Fibroblast of lung (primary cell): ENCODE results near the gene ARL4A. TPM values are rescaled to one million over a fixed set of nuclear protein-coding genes. Genes with fewer than 3 reads are reported as not detected.

ENCODE experiments used
- DNase-seq, 2 donors: peaks; one replicate each; pipeline versions ENCODE4 v3.0.0 to v3.0.0-alpha.2; 2010; ENCODE audit warnings: low read depth in 2 of 2
- H2AFZ ChIP-seq: 2 replicates; pipeline ENCODE4 v1.5.1; 2012; ENCODE audit warnings: low read length, control low read depth, inconsistent platforms
- H3K27ac ChIP-seq: 2 replicates; pipeline ENCODE4 v1.5.1; 2011; ENCODE audit warnings: low read length, control low read depth; ENCODE audit not compliant: insufficient read depth
- H3K27me3 ChIP-seq: 2 replicates; pipeline ENCODE4 v1.5.1; 2011; ENCODE audit warnings: mild to moderate bottlenecking, low read length; ENCODE audit not compliant: control insufficient read depth, insufficient read depth
- H3K36me3 ChIP-seq: 2 replicates; pipeline ENCODE4 v1.5.1; 2011; ENCODE audit warnings: low read length; ENCODE audit not compliant: control insufficient read depth, insufficient read depth
- H3K4me1 ChIP-seq: 2 replicates; pipeline ENCODE4 v1.5.1; 2011; ENCODE audit warnings: low read length; ENCODE audit not compliant: control insufficient read depth, insufficient read depth; ENCODE audit errors: extremely low read depth
- H3K4me2 ChIP-seq: 2 replicates; pipeline ENCODE4 v1.5.1; 2011; ENCODE audit warnings: low read length, control low read depth; ENCODE audit not compliant: insufficient read depth; ENCODE audit errors: extremely low read depth
- H3K4me3 ChIP-seq, 4 experiments: fragments of 200-600 bp in 1 of 4; sonication (generic) in 1 of 4; replicated peaks in 1 of 4; 2 replicates each; pipeline ENCODE4 v1.5.1; 2011 to 2016; ENCODE audit warnings: low read length in 4 of 4, low read depth in 3 of 4, mild to moderate bottlenecking in 3 of 4, control low read depth in 2 of 4, inconsistent platforms in 1 of 4, mixed read lengths in 1 of 4; ENCODE audit not compliant: insufficient read depth in 1 of 4; ENCODE audit errors: control extremely low read depth in 1 of 4
- H3K79me2 ChIP-seq: 2 replicates; pipeline ENCODE4 v1.5.1; 2012; ENCODE audit warnings: mild to moderate bottlenecking, low read length, inconsistent platforms; ENCODE audit not compliant: control insufficient read depth, insufficient read depth
- H3K9ac ChIP-seq: 2 replicates; pipeline ENCODE4 v1.5.1; 2011; ENCODE audit warnings: mild to moderate bottlenecking, low read length, control low read depth; ENCODE audit not compliant: insufficient read depth
- H3K9me3 ChIP-seq: 2 replicates; pipeline ENCODE4 v1.5.1; 2012; ENCODE audit warnings: low read depth, low read length; ENCODE audit not compliant: control insufficient read depth, insufficient read depth
- H4K20me1 ChIP-seq: 2 replicates; pipeline ENCODE4 v1.5.1; 2011; ENCODE audit warnings: low read length; ENCODE audit not compliant: control insufficient read depth, insufficient read depth; ENCODE audit errors: extremely low read depth
- EZH2 ChIP-seq: IDR thresholded peaks from 2 replicates; pipeline ENCODE4 v1.5.1; 2012; ENCODE audit warnings: low read length, control low read depth, mild to moderate bottlenecking; ENCODE audit errors: missing control alignments
- polyA plus RNA-seq, 2 donors: library from polyadenylated mRNA; depleted of rRNA in 1 of 2; stranded (reverse) in 1 of 2; unstranded in 1 of 2; fragments of >200 nt; gene quantifications; 2 replicates each; pipeline ENCODE4 v1.2.1, GENCODE V29; 2011 to 2012; ENCODE audit warnings: missing spikeins in 1 of 2
- total RNA-seq: library from RNA; depleted of rRNA; stranded (reverse); fragments of >200 nt; gene quantifications from 2 replicates; pipeline ENCODE4 v1.2.1, GENCODE V29; 2014
- TF ChIP-seq, protein P1 (sequence below), 2 donors: IDR thresholded peaks in 1 of 2; conservative IDR thresholded peaks in 1 of 2; 1 replicate in 1 of 2; 2 replicates in 1 of 2; pipeline ENCODE4 v1.5.1; 2011 to 2012; ENCODE audit warnings: low read length in 2 of 2, control low read depth in 1 of 2, inconsistent platforms in 1 of 2, low read depth in 1 of 2, mild to moderate bottlenecking in 1 of 2

Gene ARL4A
- total and polyA plus RNA-seq, 2 donors (not counting 1 experiment from before 2014, with no cell fraction given): 11.4 to 37.0 TPM

DNA sequence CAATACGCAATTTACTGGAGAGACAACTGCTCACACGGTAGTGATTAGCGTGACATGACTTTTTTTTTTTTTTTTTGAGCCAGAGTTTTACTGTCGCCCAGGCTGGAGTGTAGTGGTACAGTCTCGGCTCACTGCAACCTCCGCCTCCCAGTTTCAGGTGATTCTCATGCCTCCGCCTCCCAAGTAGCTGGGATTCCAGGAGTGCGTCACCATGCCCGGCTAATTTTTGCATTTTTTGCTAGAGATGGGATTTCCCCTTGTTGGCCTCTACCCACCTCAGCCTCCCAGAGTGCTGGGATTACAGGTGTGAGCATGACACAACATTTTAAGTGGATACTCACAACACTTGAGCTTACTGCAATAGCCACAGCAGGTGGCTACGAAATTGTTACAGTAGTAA lies 11.9 kb downstream of the ARL4A start:
- Histone ChIP-seq H3K4me1 (no peaks in the 10 kb centered on the region), H3K79me2 (no peaks in the 10 kb centered on the region), H3K4me3 (no peak overlapping the region), H2AFZ (no peak overlapping the region), H3K9ac (no peak overlapping the region), H3K36me3 (no peaks in the 10 kb centered on the region), H3K27me3 (no peaks in the 10 kb centered on the region), H3K27ac (no peak overlapping the region), H4K20me1 (no peaks in the 10 kb centered on the region), H3K4me2 (no peak overlapping the region), H3K9me3 (no peaks in the 10 kb centered on the region)
- DNase-seq: no peak
- TF ChIP-seq, protein P1, sequence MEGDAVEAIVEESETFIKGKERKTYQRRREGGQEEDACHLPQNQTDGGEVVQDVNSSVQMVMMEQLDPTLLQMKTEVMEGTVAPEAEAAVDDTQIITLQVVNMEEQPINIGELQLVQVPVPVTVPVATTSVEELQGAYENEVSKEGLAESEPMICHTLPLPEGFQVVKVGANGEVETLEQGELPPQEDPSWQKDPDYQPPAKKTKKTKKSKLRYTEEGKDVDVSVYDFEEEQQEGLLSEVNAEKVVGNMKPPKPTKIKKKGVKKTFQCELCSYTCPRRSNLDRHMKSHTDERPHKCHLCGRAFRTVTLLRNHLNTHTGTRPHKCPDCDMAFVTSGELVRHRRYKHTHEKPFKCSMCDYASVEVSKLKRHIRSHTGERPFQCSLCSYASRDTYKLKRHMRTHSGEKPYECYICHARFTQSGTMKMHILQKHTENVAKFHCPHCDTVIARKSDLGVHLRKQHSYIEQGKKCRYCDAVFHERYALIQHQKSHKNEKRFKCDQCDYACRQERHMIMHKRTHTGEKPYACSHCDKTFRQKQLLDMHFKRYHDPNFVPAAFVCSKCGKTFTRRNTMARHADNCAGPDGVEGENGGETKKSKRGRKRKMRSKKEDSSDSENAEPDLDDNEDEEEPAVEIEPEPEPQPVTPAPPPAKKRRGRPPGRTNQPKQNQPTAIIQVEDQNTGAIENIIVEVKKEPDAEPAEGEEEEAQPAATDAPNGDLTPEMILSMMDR (conservative IDR thresholded peaks at IDR 0.05 in 1 of 2, IDR thresholded peaks at IDR 0.05 in 1 of 2; ENCODE audit: low read depth in 1 of 2, low read length in 2 of 2): no peak
- no peak for TF ChIP-seq EZH2

DNA sequence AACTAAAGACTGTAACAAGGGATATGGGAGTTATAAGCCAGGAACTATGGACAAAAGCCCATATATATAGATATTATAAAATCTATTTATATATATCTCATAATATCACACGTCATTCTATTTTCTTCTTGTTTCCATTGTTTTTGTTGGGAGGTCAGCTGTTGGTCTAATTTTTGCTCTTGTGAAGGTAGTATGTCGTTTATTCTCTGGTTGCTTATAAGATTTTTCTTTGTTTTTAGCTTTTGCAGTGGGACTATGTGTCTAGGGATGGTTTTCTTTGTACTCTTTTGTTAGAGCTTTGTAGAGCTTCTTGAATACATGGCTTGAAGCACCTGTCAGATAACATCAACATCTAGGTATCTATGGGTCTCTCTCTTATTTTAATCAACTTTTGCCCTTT lies 14.0 kb downstream of the ARL4A start:
- TF ChIP-seq EZH2: no peak
- TF ChIP-seq, protein P1 (conservative IDR thresholded peaks at IDR 0.05 in 1 of 2, IDR thresholded peaks at IDR 0.05 in 1 of 2; ENCODE audit: low read depth in 1 of 2, low read length in 2 of 2): no peak
- Histone ChIP-seq H3K79me2 (no peaks in the 10 kb centered on the region), H3K4me1 (no peaks in the 10 kb centered on the region), H3K4me3 (no peak overlapping the region), H3K4me2 (no peak overlapping the region), H3K36me3 (no peaks in the 10 kb centered on the region), H2AFZ (no peak overlapping the region), H3K9me3 (no peaks in the 10 kb centered on the region), H3K27ac (no peak overlapping the region), H4K20me1 (no peaks in the 10 kb centered on the region), H3K27me3 (no peaks in the 10 kb centered on the region), H3K9ac (no peak overlapping the region)
- no peak for DNase-seq

DNA sequence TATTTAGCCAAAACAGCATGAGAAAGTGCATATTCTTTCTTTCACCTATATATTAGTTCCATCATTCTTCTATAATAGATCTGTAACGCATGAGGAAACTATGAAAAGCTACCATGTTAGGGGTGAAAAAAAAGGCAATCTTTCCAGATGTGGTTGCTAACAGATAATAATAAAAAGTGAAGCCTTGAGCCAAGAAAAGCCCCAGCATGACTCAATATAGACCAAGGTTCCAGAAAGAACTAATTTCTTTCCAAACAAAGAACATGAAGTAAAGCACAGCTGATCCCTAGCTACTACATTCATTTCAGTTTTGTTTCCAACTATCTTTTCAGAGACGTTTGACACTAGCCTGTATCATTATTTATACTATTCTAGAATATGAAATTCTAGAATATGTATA lies 16.4 kb downstream of the ARL4A start:
- DNase-seq: peak; percentile 48 to 69
- Histone ChIP-seq H3K79me2 (no peaks in the 10 kb centered on the region), H4K20me1 (no peaks in the 10 kb centered on the region), H3K4me1 (peaks cover 4% of the 10 kb centered on the region), H3K27me3 (no peaks in the 10 kb centered on the region), H3K9me3 (no peaks in the 10 kb centered on the region), H3K9ac (no peak overlapping the region), H3K4me2 (no peak overlapping the region), H3K4me3 (no peak overlapping the region), H3K36me3 (no peaks in the 10 kb centered on the region), H2AFZ (no peak overlapping the region), H3K27ac (no peak overlapping the region)
- TF ChIP-seq, protein P1 (conservative IDR thresholded peaks at IDR 0.05 in 1 of 2, IDR thresholded peaks at IDR 0.05 in 1 of 2; ENCODE audit: low read depth in 1 of 2, low read length in 2 of 2): no peak
- TF ChIP-seq EZH2: no peak
